HTERT RPE-1 (cell line): Measurements from ENCODE around the gene ZFP36L2.

Experiments
- in situ Hi-C: fragments of 300-500 bp; cut with MboI; formaldehyde crosslinking; loops from 4 replicates; pipeline ENCODE4 v1.14.3; 2020; ENCODE audit warnings: low sequenced_read_pairs

Gene ZFP36L2

GRCh38 chr2:43212216-43212835 lies 14.1 kb downstream of the ZFP36L2 start:
- in situ Hi-C loops = no loop called here

GRCh38 chr2:43210467-43211303 lies 15.7 kb downstream of the ZFP36L2 start:
- in situ Hi-C loops = no loop called here

- in situ Hi-C loops = no loop called here
Observed at GRCh38 chr2:43210125-43210466, 16.3 kb downstream of the ZFP36L2 start.

- in situ Hi-C loops = no loop called here
Observed at GRCh38 chr2:43209204-43209717, 17.1 kb downstream of the ZFP36L2 start.

GRCh38 chr2:43207553-43208300 lies 18.7 kb downstream of the ZFP36L2 start:
- in situ Hi-C loops = no loop called here

- in situ Hi-C loops = no loop called here
Observed at GRCh38 chr2:43206602-43207001, 19.8 kb downstream of the ZFP36L2 start.

- in situ Hi-C loops = no loop called here
Observed at GRCh38 chr2:43203373-43203772, 23.0 kb downstream of the ZFP36L2 start.

- in situ Hi-C loops = no loop called here
Observed at GRCh38 chr2:43202289-43202688, 24.1 kb downstream of the ZFP36L2 start.

GRCh38 chr2:43201497-43201896 lies 24.9 kb downstream of the ZFP36L2 start:
- in situ Hi-C loops = no loop called here

- in situ Hi-C loops = no loop called here
Observed at GRCh38 chr2:43201016-43201415, 25.4 kb downstream of the ZFP36L2 start.

- in situ Hi-C loops = no loop called here
Observed at GRCh38 chr2:43199492-43200488, 26.6 kb downstream of the ZFP36L2 start.

GRCh38 chr2:43198263-43198662 lies 28.1 kb downstream of the ZFP36L2 start:
- in situ Hi-C loops = no loop called here

GRCh38 chr2:43197588-43197896 lies 28.9 kb downstream of the ZFP36L2 start:
- in situ Hi-C loops = no loop called here

- in situ Hi-C loops = no loop called here
Observed at GRCh38 chr2:43196768-43197587, 29.4 kb downstream of the ZFP36L2 start.

GRCh38 chr2:43194121-43194869 lies 32.1 kb downstream of the ZFP36L2 start:
- in situ Hi-C loops = no loop called here

- in situ Hi-C loops = no loop called here
Observed at GRCh38 chr2:43193652-43194120, 32.7 kb downstream of the ZFP36L2 start.

- in situ Hi-C loops = no loop called here
Observed at GRCh38 chr2:43192744-43193651, 33.4 kb downstream of the ZFP36L2 start.
